SK-N-SH treated with all-trans-retinoic acid at 6 μM for 48 hours (cell line): ENCODE data around the gene NSMF.

Experiments used
- CSDC2 ChIP-seq: fragments of 250-450 bp; sonication (Bioruptor Pico); IDR thresholded peaks from 2 replicates; pipeline ENCODE4 v1.5.0; 2020; ENCODE audit warnings: mild to moderate bottlenecking, moderate library complexity
- ISL1 ChIP-seq: fragments of 250-450 bp; sonication (Bioruptor Pico); IDR thresholded peaks from 2 replicates; pipeline ENCODE4 v2.1.2; 2022; ENCODE audit warnings: mild to moderate bottlenecking, moderate library complexity
- SNAI2 ChIP-seq: fragments of 250-450 bp; sonication (Bioruptor Pico); IDR thresholded peaks from 2 replicates; pipeline ENCODE4 v1.5.0; 2020; ENCODE audit warnings: mild to moderate bottlenecking, moderate library complexity
- ZC3H10 ChIP-seq: fragments of 250-450 bp; sonication (Bioruptor Pico); IDR thresholded peaks from 2 replicates; pipeline ENCODE4 v1.5.1; 2021; ENCODE audit warnings: mild to moderate bottlenecking, moderate library complexity
- ZFP3 ChIP-seq: fragments of 250-450 bp; sonication (Bioruptor Pico); IDR thresholded peaks from 2 replicates; pipeline ENCODE4 v1.5.0; 2020; ENCODE audit warnings: mild to moderate bottlenecking, moderate library complexity
- ZFP30 ChIP-seq: fragments of 450-650 bp; formaldehyde crosslinking; IDR thresholded peaks from 2 replicates; pipeline ENCODE4 v1.5.0; 2022; ENCODE audit warnings: mild to moderate bottlenecking, moderate library complexity
- TF ChIP-seq, protein P1 (sequence below): fragments of 250-450 bp; sonication (Bioruptor Pico); IDR thresholded peaks from 2 replicates; pipeline ENCODE4 v1.8.0; 2020; ENCODE audit warnings: mild to moderate bottlenecking, moderate library complexity, borderline replicate concordance
- TF ChIP-seq, protein P2 (sequence below): fragments of 250-450 bp; sonication (Bioruptor Pico); IDR thresholded peaks from 2 replicates; pipeline ENCODE4 v1.5.1; 2021; ENCODE audit warnings: mild to moderate bottlenecking, moderate library complexity

DNA sequence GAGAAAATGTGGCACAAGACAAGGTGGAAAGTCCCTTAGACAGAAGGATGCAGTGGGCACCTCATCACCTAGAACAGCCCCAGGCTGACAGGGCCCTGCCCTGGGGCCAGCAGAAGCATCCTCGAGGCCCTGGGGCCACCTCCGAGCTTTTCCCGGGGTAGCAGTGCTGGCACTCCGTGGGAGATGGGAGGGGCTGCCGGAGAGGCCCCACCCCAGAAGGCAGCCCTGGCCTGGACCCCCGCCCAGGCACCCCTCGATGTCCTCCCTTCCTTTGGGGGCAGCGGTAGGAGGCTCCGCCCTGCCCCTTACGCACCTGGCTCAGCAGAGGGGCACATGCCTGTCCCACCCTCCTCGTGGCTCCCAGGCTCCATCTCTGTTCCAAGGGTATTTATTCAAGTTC is 17.7 kb upstream of the NSMF start:
- no peak for TF ChIP-seq ZC3H10
- no peak for TF ChIP-seq ISL1
- TF ChIP-seq, protein P1, sequence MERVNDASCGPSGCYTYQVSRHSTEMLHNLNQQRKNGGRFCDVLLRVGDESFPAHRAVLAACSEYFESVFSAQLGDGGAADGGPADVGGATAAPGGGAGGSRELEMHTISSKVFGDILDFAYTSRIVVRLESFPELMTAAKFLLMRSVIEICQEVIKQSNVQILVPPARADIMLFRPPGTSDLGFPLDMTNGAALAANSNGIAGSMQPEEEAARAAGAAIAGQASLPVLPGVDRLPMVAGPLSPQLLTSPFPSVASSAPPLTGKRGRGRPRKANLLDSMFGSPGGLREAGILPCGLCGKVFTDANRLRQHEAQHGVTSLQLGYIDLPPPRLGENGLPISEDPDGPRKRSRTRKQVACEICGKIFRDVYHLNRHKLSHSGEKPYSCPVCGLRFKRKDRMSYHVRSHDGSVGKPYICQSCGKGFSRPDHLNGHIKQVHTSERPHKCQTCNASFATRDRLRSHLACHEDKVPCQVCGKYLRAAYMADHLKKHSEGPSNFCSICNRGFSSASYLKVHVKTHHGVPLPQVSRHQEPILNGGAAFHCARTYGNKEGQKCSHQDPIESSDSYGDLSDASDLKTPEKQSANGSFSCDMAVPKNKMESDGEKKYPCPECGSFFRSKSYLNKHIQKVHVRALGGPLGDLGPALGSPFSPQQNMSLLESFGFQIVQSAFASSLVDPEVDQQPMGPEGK (CRISPR knock-in tag): no peak
- TF ChIP-seq, protein P2, sequence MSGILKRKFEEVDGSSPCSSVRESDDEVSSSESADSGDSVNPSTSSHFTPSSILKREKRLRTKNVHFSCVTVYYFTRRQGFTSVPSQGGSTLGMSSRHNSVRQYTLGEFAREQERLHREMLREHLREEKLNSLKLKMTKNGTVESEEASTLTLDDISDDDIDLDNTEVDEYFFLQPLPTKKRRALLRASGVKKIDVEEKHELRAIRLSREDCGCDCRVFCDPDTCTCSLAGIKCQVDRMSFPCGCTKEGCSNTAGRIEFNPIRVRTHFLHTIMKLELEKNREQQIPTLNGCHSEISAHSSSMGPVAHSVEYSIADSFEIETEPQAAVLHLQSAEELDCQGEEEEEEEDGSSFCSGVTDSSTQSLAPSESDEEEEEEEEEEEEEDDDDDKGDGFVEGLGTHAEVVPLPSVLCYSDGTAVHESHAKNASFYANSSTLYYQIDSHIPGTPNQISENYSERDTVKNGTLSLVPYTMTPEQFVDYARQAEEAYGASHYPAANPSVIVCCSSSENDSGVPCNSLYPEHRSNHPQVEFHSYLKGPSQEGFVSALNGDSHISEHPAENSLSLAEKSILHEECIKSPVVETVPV (CRISPR knock-in tag): no peak
- no peak for TF ChIP-seq ZFP30
- no peak for TF ChIP-seq CSDC2 (CRISPR knock-in tag)
- no peak for TF ChIP-seq ZFP3
- no peak for TF ChIP-seq SNAI2 (CRISPR knock-in tag)
